ENCODE data around the gene FOXL2NB. TPM values are rescaled to one million over a fixed set of nuclear protein-coding genes. Genes with fewer than 3 reads are reported as not detected.

The FOXL2NB gene
- total RNA-seq, 1 experiment from 2014 or later, result 2.6 TPM

DNA sequence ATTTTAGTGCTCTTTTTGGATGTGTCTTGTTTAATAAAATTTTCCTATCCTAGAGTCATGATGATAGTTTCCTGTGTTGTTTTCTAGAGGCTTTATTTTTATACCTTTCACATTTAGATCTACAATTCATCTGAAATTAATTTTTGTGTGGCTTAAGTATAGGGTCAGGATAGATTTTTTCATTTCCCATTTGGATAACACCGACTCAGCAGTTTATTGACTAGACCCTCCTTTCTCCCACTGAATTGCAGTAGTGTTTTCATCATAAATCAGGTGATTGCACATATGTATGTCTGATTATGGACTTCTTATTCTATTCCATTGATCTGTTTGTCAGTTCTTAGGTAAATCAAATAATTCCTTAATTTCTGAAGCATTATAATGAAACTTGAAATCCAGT, 48.7 kb downstream of the FOXL2NB start:
- no peak for DNase-seq (ENCODE audit: low read depth)

Other genes starting within 250 kb of the FOXL2NB start
- 7.6 and 21.9 TPM in 2 replicates for gene PIK3CB, start 112.3 kb upstream of the FOXL2NB start, total RNA-seq (2014; rRNA removed; shearing (Covaris generic))
- 0.22 and 2.3 TPM in 2 replicates for gene FOXL2, start 80 bp upstream of the FOXL2NB start, total RNA-seq (2014; rRNA removed; shearing (Covaris generic))
- not detected in 2 replicates for gene PRR23A, start 59.1 kb downstream of the FOXL2NB start, total RNA-seq (2014; rRNA removed; shearing (Covaris generic))
- gene PRR23B, start 73.7 kb downstream of the FOXL2NB start, total RNA-seq (2014; rRNA removed; shearing (Covaris generic)), result not detected in 2 replicates
- not detected in 2 replicates for gene PRR23C, start 97.7 kb downstream of the FOXL2NB start, total RNA-seq (2014; rRNA removed; shearing (Covaris generic))

All from M059J (cell line).